WTC11 (cell line): ENCODE data around the gene P2RY6. TPM values are rescaled to one million over a fixed set of nuclear protein-coding genes. Genes with fewer than 3 reads are reported as not detected.

Source experiments
- ATAC-seq: fragments of 200-7000 bp; cut with Tn5 transposase; 2 replicates; pipeline ENCODE4 v1.10.0; 2021; ENCODE audit warnings: mild to moderate bottlenecking, moderate library complexity
- CTCF ChIA-PET: fragments of 300-600 bp; sonication (Branson Sonifier 250); formaldehyde crosslinking; loops from one replicate; lab custom pipeline; 2021; ENCODE audit warnings: antibody characterized with exemption; lab: Charles Lee
- POLR2A ChIA-PET: fragments of 350-600 bp; sonication (Branson Sonifier 250); formaldehyde crosslinking; loops from one replicate; lab custom pipeline; 2021; ENCODE audit warnings: antibody characterized with exemption; lab: Charles Lee
- DNase-seq: peaks from one replicate; pipeline ENCODE4 v3.0.0; 2021; ENCODE audit warnings: low spot score
- H3K27ac Mint-ChIP-seq: 2 replicates; pipeline ENCODE4 v1.8.0; 2021; ENCODE audit warnings: mixed read lengths
- H3K27me3 Mint-ChIP-seq: 2 replicates; pipeline ENCODE4 v1.8.0; 2021; ENCODE audit warnings: low read depth, mild to moderate bottlenecking, moderate library complexity, mixed read lengths
- H3K36me3 Mint-ChIP-seq: 2 replicates; pipeline ENCODE4 v1.8.0; 2021; ENCODE audit warnings: mixed read lengths
- H3K4me1 Mint-ChIP-seq: 2 replicates; pipeline ENCODE4 v1.8.0; 2022; ENCODE audit warnings: mixed read lengths
- H3K4me3 Mint-ChIP-seq: 2 replicates; pipeline ENCODE4 v1.8.0; 2021; ENCODE audit warnings: mild to moderate bottlenecking, moderate library complexity, mixed read lengths
- H3K9me3 Mint-ChIP-seq: 2 replicates; pipeline ENCODE4 v1.8.0; 2021; ENCODE audit warnings: mixed read lengths
- AR ChIP-seq: fragments of 250-450 bp; sonication (Bioruptor Pico); IDR thresholded peaks from 2 replicates; pipeline ENCODE4 v1.9.0; 2021; ENCODE audit warnings: mild to moderate bottlenecking
- ATF1 ChIP-seq: sonication (generic); formaldehyde crosslinking; IDR thresholded peaks from 2 replicates; pipeline ENCODE4 v1.8.1; 2023; ENCODE audit warnings: mild to moderate bottlenecking, moderate library complexity, missing genetic modification reagents
- ATF3 ChIP-seq: sonication (generic); formaldehyde crosslinking; conservative IDR thresholded peaks from 2 replicates; pipeline ENCODE4 v1.8.1; 2022; ENCODE audit warnings: mild to moderate bottlenecking, missing genetic modification reagents
- CREB1 ChIP-seq: sonication (generic); formaldehyde crosslinking; IDR thresholded peaks from 2 replicates; pipeline ENCODE4 v1.8.0; 2023; ENCODE audit warnings: mild to moderate bottlenecking, missing genetic modification reagents
- CREM ChIP-seq: sonication (generic); formaldehyde crosslinking; IDR thresholded peaks from 2 replicates; pipeline ENCODE4 v1.8.1; 2022; ENCODE audit warnings: mild to moderate bottlenecking, missing genetic modification reagents, moderate library complexity
- CTCF ChIP-seq: fragments of 200-600 bp; IDR thresholded peaks from 2 replicates; pipeline ENCODE4 v1.8.0; 2022; ENCODE audit warnings: antibody characterized with exemption
- E2F1 ChIP-seq: sonication (generic); formaldehyde crosslinking; IDR thresholded peaks from 2 replicates; pipeline ENCODE4 v1.8.0; 2022; ENCODE audit warnings: mild to moderate bottlenecking, missing genetic modification reagents
- ELF4 ChIP-seq: sonication (generic); formaldehyde crosslinking; IDR thresholded peaks from 2 replicates; pipeline ENCODE4 v1.8.1; 2022; ENCODE audit warnings: low read depth, mild to moderate bottlenecking, moderate library complexity, missing genetic modification reagents
- ESRRA ChIP-seq: sonication (generic); formaldehyde crosslinking; IDR thresholded peaks from 2 replicates; pipeline ENCODE4 v1.8.1; 2022; ENCODE audit warnings: mild to moderate bottlenecking, missing genetic modification reagents, borderline replicate concordance
- NR2C2 ChIP-seq: sonication (generic); formaldehyde crosslinking; IDR thresholded peaks from 2 replicates; pipeline ENCODE4 v1.8.0; 2022; ENCODE audit warnings: mild to moderate bottlenecking, missing genetic modification reagents
- PRRX2 ChIP-seq: fragments of 250-450 bp; sonication (Bioruptor Pico); IDR thresholded peaks from 2 replicates; pipeline ENCODE4 v1.8.0; 2021; ENCODE audit warnings: mild to moderate bottlenecking
- SMAD3 ChIP-seq: sonication (generic); formaldehyde crosslinking; IDR thresholded peaks from 2 replicates; pipeline ENCODE4 v1.8.0; 2022; ENCODE audit warnings: missing genetic modification reagents, mild to moderate bottlenecking, borderline replicate concordance
- SMAD4 ChIP-seq: sonication (generic); formaldehyde crosslinking; IDR thresholded peaks from 2 replicates; pipeline ENCODE4 v1.8.0; 2022; ENCODE audit warnings: mild to moderate bottlenecking, missing genetic modification reagents
- SP1 ChIP-seq: sonication (generic); formaldehyde crosslinking; conservative IDR thresholded peaks from 2 replicates; pipeline ENCODE4 v1.8.1; 2022; ENCODE audit warnings: missing genetic modification reagents
- USF2 ChIP-seq: sonication (generic); formaldehyde crosslinking; IDR thresholded peaks from 2 replicates; pipeline ENCODE4 v1.8.1; 2023; ENCODE audit warnings: mild to moderate bottlenecking, missing genetic modification reagents, moderate library complexity
- ZNF219 ChIP-seq: sonication (generic); formaldehyde crosslinking; IDR thresholded peaks from 2 replicates; pipeline ENCODE4 v1.8.0; 2023; ENCODE audit warnings: missing genetic modification reagents, mild to moderate bottlenecking, borderline replicate concordance
- ZNF396 ChIP-seq: fragments of 250-450 bp; sonication (Bioruptor Pico); IDR thresholded peaks from 2 replicates; pipeline ENCODE4 v1.8.0; 2021; ENCODE audit warnings: mild to moderate bottlenecking, moderate library complexity, borderline replicate concordance
- total RNA-seq: library from RNA; stranded (reverse); gene quantifications from 3 replicates; pipeline ENCODE4 v1.2.3, GENCODE V29; 2021
- TF ChIP-seq, protein P1 (sequence below): sonication (generic); formaldehyde crosslinking; IDR thresholded peaks from 2 replicates; pipeline ENCODE4 v1.8.1; 2022; ENCODE audit warnings: low read depth, missing genetic modification reagents, borderline replicate concordance

The P2RY6 gene
- total RNA-seq, 1 experiment from 2014 or later: not detected

DNA sequence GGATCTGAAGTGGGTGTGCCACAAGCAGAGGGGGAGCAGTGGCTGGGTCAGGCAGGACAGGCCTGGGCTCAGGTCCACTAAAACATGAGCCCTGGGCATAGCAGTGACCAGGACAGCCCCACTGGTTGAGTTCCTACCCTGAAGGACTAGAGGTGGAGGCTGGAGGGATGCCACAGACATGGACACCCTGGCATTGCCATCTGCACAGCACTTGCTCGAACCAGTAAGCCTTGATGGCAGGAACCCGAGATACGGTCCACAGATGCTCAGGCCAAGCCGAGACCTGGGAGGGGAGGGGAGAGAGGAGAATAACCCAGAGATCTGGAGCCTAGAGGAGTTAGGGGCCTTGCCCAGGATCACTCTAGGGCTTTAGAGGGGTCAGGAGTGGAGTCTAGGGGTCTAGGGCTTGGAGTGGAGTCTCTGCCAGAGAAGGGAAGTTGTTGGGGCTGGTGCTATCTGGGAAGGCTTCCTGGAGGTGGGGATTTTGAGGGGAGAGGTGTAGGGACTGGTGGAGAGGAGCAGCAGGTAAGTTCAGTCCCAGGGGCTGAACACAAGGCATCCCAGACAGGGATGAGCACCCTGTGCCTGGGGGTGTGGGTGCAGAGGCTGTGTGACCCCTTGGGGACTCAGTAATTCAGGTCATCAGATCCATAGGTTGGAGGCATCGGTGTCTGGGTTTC, 73.5 kb downstream of the P2RY6 start:
- H3K27me3 Mint-ChIP-seq: peaks cover 27% of the 10 kb centered on the region
- no peaks in the 10 kb centered on the region for H3K36me3 Mint-ChIP-seq
- H3K4me3 Mint-ChIP-seq: no peak overlapping the region
- peaks cover 12% of the 10 kb centered on the region for H3K4me1 Mint-ChIP-seq
- no peak for ATAC-seq
- ChIA-PET CTCF (interaction anchor here (0.8 to 3.4 kb wide), 4 partner anchors 10 to 54 kb away, joined by 3 to 21 read pairs (median 8); no protein-coding TSS in a partner anchor), POLR2A (no interaction called here)
- H3K27ac Mint-ChIP-seq: no peak overlapping the region
- no peak for DNase-seq
- no peaks in the 10 kb centered on the region for H3K9me3 Mint-ChIP-seq
- TF ChIP-seq PRRX2 (CRISPR knock-in tag): no peak
- TF ChIP-seq, all 79 proteins: peak for 0

DNA sequence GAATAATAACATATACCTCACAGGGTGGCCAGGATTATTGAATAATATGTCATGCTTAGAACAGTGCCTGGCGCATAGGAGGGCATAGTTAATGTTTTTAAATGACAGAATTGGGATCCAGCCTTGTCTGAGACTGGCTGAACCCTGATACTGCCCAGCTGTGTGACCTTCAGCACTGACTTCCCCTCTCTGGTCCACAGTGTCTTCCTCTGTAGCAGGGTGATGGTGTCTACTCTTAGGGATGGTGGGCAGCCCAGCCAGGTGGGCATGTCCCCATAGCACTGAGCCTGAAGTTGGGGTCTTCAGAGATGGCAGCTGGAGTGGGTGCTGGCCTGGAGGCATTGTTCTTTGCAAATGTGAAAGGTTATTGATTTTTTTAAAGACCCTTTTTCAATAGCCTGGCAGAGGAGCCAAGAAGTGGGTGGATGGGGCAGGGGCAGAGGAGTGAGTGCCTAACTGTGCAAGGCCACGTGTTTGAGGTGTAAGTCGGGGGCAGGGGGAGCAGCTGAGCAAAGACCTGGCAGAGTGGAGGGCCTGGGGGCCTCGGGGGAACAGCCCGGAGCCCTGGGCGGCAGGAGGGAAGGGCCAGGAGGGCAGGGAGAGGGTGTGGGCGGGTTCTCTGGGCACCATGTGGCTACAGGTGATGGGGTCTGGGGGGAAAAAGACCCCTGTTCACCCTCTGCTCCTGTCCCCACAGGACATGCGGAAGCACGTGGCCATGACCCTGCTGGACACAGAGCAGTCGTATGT, 74.2 kb downstream of the P2RY6 start:
- Mint-ChIP-seq H3K27me3 (peaks cover 20% of the 10 kb centered on the region), H3K4me3 (no peak overlapping the region), H3K9me3 (no peaks in the 10 kb centered on the region), H3K36me3 (no peaks in the 10 kb centered on the region), H3K27ac (no peak overlapping the region), H3K4me1 (peaks cover 12% of the 10 kb centered on the region)
- TF ChIP-seq SMAD4 (CRISPR knock-in tag): no peak
- TF ChIP-seq E2F1 (CRISPR knock-in tag): no peak
- TF ChIP-seq NR2C2 (CRISPR knock-in tag): no peak
- TF ChIP-seq USF2 (CRISPR knock-in tag): no peak
- TF ChIP-seq ATF1: no peak
- TF ChIP-seq SMAD3 (CRISPR knock-in tag): no peak
- TF ChIP-seq ZNF396 (CRISPR knock-in tag): no peak
- no peak for TF ChIP-seq ELF4 (CRISPR knock-in tag)
- TF ChIP-seq AR (CRISPR knock-in tag): no peak
- TF ChIP-seq CTCF: no peak
- TF ChIP-seq ZNF219: no peak
- TF ChIP-seq ESRRA (CRISPR knock-in tag): no peak
- no peak for TF ChIP-seq SP1 (CRISPR knock-in tag)
- no peak for TF ChIP-seq CREB1 (CRISPR knock-in tag)
- no peak for TF ChIP-seq CREM (CRISPR knock-in tag)
- TF ChIP-seq, protein P1, sequence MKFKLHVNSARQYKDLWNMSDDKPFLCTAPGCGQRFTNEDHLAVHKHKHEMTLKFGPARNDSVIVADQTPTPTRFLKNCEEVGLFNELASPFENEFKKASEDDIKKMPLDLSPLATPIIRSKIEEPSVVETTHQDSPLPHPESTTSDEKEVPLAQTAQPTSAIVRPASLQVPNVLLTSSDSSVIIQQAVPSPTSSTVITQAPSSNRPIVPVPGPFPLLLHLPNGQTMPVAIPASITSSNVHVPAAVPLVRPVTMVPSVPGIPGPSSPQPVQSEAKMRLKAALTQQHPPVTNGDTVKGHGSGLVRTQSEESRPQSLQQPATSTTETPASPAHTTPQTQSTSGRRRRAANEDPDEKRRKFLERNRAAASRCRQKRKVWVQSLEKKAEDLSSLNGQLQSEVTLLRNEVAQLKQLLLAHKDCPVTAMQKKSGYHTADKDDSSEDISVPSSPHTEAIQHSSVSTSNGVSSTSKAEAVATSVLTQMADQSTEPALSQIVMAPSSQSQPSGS (CRISPR knock-in tag): no peak
- TF ChIP-seq ATF3 (CRISPR knock-in tag): no peak
- no peak for TF ChIP-seq PRRX2 (CRISPR knock-in tag)
- ChIA-PET POLR2A (no interaction called here), CTCF (interaction anchor here (1.5 to 3.4 kb wide), 2 partner anchors 11 to 40 kb away, joined by 5 to 21 read pairs; no protein-coding TSS in a partner anchor)
- no peak for ATAC-seq
- no peak for DNase-seq
